K562 (cell line): Measurements from ENCODE around the gene DGLUCY. TPM values are rescaled to one million over a fixed set of nuclear protein-coding genes. Genes with fewer than 3 reads are reported as not detected.
A peak's percentile ranks its signal among the peaks of the same experiment; 100 is the strongest.

Experiments
- ARHGAP35 ChIP-seq: fragments of 450-650 bp; IDR thresholded peaks from 2 replicates; pipeline ENCODE4 v1.6.1; 2018; ENCODE audit not compliant: partially characterized antibody
- ARID2 ChIP-seq: fragments of 450-650 bp; IDR thresholded peaks from 2 replicates; pipeline ENCODE4 v1.6.1; 2017; ENCODE audit warnings: antibody characterized with exemption, mild to moderate bottlenecking
- BRD9 ChIP-seq: fragments of 450-650 bp; IDR thresholded peaks from 2 replicates; pipeline ENCODE4 v1.6.1; 2018; ENCODE audit warnings: low read depth; ENCODE audit not compliant: partially characterized antibody
- CHD4 ChIP-seq: fragments of 200-600 bp; sonication (generic); IDR thresholded peaks from 3 replicates; pipeline ENCODE4 v1.6.1; 2012; ENCODE audit warnings: low read depth, mild to moderate bottlenecking, mixed read lengths, low read length, inconsistent platforms; ENCODE audit not compliant: insufficient read depth, insufficient replicate concordance, poor library complexity, severe bottlenecking
- COPS2 ChIP-seq: fragments of 450-650 bp; conservative IDR thresholded peaks from 2 replicates; pipeline ENCODE4 v1.6.1; 2016; ENCODE audit warnings: mild to moderate bottlenecking, moderate library complexity
- KAT2B ChIP-seq: IDR thresholded peaks from one replicate; pipeline ENCODE4 v1.6.1; 2012; ENCODE audit warnings: low read depth, mild to moderate bottlenecking, control low read depth, inconsistent platforms, low read length, moderate library complexity
- KDM2B ChIP-seq: fragments of 250-450 bp; sonication (Bioruptor Pico); IDR thresholded peaks from 2 replicates; pipeline ENCODE4 v1.8.0; 2021; ENCODE audit warnings: mild to moderate bottlenecking, moderate library complexity
- NFATC3 ChIP-seq: fragments of 450-650 bp; IDR thresholded peaks from 2 replicates; pipeline ENCODE4 v1.6.1; 2017; ENCODE audit warnings: mild to moderate bottlenecking
- PTBP1 ChIP-seq: fragments of 200-400 bp; formaldehyde crosslinking; IDR thresholded peaks from 2 replicates; pipeline ENCODE4 v1.6.1; 2017; ENCODE audit warnings: low read depth, low read length
- RUNX1 ChIP-seq: sonication (generic); IDR thresholded peaks from 2 replicates; pipeline ENCODE4 v1.6.1; 2016; ENCODE audit warnings: antibody characterized with exemption, low read depth
- SNIP1 ChIP-seq: fragments of 450-650 bp; IDR thresholded peaks from 2 replicates; pipeline ENCODE4 v1.7.1; 2017; ENCODE audit warnings: low read depth, mild to moderate bottlenecking
- ZC3H8 ChIP-seq: fragments of 450-650 bp; IDR thresholded peaks from 2 replicates; pipeline ENCODE4 v1.6.1; 2017
- ZNF140 ChIP-seq: fragments of 250-450 bp; sonication (Bioruptor Pico); IDR thresholded peaks from 2 replicates; pipeline ENCODE4 v1.8.0; 2021; ENCODE audit warnings: moderate library complexity, mild to moderate bottlenecking, inconsistent platforms
- ZNF324 ChIP-seq: fragments of 250-450 bp; sonication (Bioruptor Pico); IDR thresholded peaks from 2 replicates; pipeline ENCODE4 v1.4.0; 2020; ENCODE audit warnings: mild to moderate bottlenecking
- ZNF583 ChIP-seq: fragments of 250-450 bp; sonication (Bioruptor Pico); IDR thresholded peaks from 2 replicates; pipeline ENCODE4 v1.4.0; 2020
- ZNF778 ChIP-seq: fragments of 450-650 bp; formaldehyde crosslinking; IDR thresholded peaks from 2 replicates; pipeline ENCODE4 v1.4.0; 2020; ENCODE audit warnings: mild to moderate bottlenecking, moderate library complexity
- polyA plus RNA-seq, 8 experiments: library from polyadenylated mRNA; depleted of rRNA in 4 of 8; stranded (reverse) in 5 of 8; unstranded in 3 of 8; fragments of >200 nt; fragmentation: Nextera tagmentation in 2 of 8; fragmentation: Illumina TruSeq in 1 of 8; extraction: Ambion mirVana in 2 of 8; extraction: Trizol in 1 of 8; gene quantifications; 2 replicates each; pipeline versions ENCODE4 v1.2.1 to v1.2.3, GENCODE V29; 2011 to 2014; ENCODE audit warnings: inconsistent platforms in 1 of 8, missing spikeins in 1 of 8
- total RNA-seq, 7 experiments: library from RNA; depleted of rRNA in 6 of 7; stranded (reverse); fragments of >200 nt in 6 of 7; fragmentation: Illumina TruSeq in 2 of 7; extraction: Trizol in 2 of 7; gene quantifications; 2 replicates each; pipeline versions ENCODE4 v1.2.1 to v1.2.3, GENCODE V29; 2011 to 2021; ENCODE audit warnings: low replicate concordance in 1 of 7
- TF ChIP-seq, protein P1 (sequence below): fragments of 250-450 bp; sonication (Bioruptor Pico); IDR thresholded peaks from 2 replicates; pipeline ENCODE4 v1.4.0; 2020; ENCODE audit warnings: borderline replicate concordance
- TF ChIP-seq, protein P2 (sequence below): sonication (generic); formaldehyde crosslinking; IDR thresholded peaks from 2 replicates; pipeline ENCODE4 v1.8.0; 2022; ENCODE audit warnings: mild to moderate bottlenecking, missing genetic modification reagents
- TF ChIP-seq, protein P3 (sequence below): fragments of 250-450 bp; sonication (Bioruptor Pico); IDR thresholded peaks from 2 replicates; pipeline ENCODE4 v1.8.0; 2021; ENCODE audit warnings: moderate library complexity, mild to moderate bottlenecking, inconsistent platforms

The DGLUCY gene
- total and polyA plus RNA-seq, 9 of the 15 experiments (the other 6 are each of a cell fraction or from before 2014, with no cell fraction given): 9.9 to 28.4 (median 21.0) TPM

DNA sequence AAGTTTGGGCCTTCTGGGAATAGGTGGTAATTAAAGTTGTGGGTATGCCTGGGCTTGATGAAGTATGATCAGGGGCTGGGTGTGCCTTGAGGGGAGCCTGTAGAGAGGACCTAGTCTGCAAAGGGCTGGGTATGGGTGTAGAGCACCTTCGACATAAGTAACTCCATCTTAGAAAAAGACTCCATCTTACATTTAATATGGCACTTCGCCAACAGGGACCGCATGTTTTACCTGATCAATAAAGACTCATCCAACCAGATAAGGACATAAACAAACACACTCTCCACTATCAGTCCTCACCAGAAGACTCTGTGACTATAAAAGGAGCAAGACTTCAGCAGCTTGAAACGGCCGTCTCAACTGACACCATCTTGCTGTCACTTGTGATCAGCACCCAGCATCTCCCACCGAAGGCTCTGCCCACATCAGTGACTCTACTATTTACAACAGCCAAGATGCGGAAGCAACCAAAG lies 154.1 kb downstream of the DGLUCY start (continued):
- TF ChIP-seq ZNF778 (CRISPR knock-in tag): no peak
- TF ChIP-seq ZNF140 (CRISPR knock-in tag): peak; percentile 82
- TF ChIP-seq BRD9: no peak
- TF ChIP-seq, protein P1, sequence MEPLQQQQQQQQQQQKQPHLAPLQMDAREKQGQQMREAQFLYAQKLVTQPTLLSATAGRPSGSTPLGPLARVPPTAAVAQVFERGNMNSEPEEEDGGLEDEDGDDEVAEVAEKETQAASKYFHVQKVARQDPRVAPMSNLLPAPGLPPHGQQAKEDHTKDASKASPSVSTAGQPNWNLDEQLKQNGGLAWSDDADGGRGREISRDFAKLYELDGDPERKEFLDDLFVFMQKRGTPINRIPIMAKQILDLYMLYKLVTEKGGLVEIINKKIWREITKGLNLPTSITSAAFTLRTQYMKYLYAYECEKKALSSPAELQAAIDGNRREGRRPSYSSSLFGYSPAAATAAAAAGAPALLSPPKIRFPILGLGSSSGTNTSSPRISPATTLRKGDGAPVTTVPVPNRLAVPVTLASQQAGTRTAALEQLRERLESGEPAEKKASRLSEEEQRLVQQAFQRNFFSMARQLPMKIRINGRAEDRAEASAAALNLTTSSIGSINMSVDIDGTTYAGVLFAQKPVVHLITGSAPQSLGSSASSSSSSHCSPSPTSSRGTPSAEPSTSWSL (CRISPR knock-in tag): peak; percentile 85; the same call in 1 of the 2 replicates
- no peak for TF ChIP-seq SNIP1
- peak; percentile 99 for TF ChIP-seq ZNF583 (CRISPR knock-in tag)
- TF ChIP-seq, protein P2, sequence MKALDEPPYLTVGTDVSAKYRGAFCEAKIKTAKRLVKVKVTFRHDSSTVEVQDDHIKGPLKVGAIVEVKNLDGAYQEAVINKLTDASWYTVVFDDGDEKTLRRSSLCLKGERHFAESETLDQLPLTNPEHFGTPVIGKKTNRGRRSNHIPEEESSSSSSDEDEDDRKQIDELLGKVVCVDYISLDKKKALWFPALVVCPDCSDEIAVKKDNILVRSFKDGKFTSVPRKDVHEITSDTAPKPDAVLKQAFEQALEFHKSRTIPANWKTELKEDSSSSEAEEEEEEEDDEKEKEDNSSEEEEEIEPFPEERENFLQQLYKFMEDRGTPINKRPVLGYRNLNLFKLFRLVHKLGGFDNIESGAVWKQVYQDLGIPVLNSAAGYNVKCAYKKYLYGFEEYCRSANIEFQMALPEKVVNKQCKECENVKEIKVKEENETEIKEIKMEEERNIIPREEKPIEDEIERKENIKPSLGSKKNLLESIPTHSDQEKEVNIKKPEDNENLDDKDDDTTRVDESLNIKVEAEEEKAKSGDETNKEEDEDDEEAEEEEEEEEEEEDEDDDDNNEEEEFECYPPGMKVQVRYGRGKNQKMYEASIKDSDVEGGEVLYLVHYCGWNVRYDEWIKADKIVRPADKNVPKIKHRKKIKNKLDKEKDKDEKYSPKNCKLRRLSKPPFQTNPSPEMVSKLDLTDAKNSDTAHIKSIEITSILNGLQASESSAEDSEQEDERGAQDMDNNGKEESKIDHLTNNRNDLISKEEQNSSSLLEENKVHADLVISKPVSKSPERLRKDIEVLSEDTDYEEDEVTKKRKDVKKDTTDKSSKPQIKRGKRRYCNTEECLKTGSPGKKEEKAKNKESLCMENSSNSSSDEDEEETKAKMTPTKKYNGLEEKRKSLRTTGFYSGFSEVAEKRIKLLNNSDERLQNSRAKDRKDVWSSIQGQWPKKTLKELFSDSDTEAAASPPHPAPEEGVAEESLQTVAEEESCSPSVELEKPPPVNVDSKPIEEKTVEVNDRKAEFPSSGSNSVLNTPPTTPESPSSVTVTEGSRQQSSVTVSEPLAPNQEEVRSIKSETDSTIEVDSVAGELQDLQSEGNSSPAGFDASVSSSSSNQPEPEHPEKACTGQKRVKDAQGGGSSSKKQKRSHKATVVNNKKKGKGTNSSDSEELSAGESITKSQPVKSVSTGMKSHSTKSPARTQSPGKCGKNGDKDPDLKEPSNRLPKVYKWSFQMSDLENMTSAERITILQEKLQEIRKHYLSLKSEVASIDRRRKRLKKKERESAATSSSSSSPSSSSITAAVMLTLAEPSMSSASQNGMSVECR (CRISPR knock-in tag): no peak
- TF ChIP-seq RUNX1: no peak
- TF ChIP-seq PTBP1: no peak
- no peak for TF ChIP-seq CHD4
- peak; percentile 64 for TF ChIP-seq ZNF324 (CRISPR knock-in tag)
- TF ChIP-seq ARID2: no peak
- TF ChIP-seq NFATC3: no peak
- no peak for TF ChIP-seq KAT2B
- TF ChIP-seq ARHGAP35: no peak
- no peak for TF ChIP-seq COPS2
- peak; percentile 84; the same call in 1 of the 2 replicates for TF ChIP-seq KDM2B (CRISPR knock-in tag)
- TF ChIP-seq ZC3H8: no peak
- TF ChIP-seq, protein P3, sequence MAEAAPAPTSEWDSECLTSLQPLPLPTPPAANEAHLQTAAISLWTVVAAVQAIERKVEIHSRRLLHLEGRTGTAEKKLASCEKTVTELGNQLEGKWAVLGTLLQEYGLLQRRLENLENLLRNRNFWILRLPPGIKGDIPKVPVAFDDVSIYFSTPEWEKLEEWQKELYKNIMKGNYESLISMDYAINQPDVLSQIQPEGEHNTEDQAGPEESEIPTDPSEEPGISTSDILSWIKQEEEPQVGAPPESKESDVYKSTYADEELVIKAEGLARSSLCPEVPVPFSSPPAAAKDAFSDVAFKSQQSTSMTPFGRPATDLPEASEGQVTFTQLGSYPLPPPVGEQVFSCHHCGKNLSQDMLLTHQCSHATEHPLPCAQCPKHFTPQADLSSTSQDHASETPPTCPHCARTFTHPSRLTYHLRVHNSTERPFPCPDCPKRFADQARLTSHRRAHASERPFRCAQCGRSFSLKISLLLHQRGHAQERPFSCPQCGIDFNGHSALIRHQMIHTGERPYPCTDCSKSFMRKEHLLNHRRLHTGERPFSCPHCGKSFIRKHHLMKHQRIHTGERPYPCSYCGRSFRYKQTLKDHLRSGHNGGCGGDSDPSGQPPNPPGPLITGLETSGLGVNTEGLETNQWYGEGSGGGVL (CRISPR knock-in tag): peak; percentile 80; the same call in 1 of the 2 replicates
